Trophoblast cell (in vitro differentiated cells and primary cell): ENCODE data around the gene TBX5.

ENCODE experiments used
- DNase-seq, 2 donors: peaks; one replicate each; pipeline ENCODE4 v3.0.0-alpha.2; 2016
- H2AFZ ChIP-seq: 2 replicates; pipeline ENCODE4 v1.6.1; 2013; ENCODE audit warnings: low read length, moderate library complexity, mild to moderate bottlenecking; ENCODE audit not compliant: insufficient read depth, poor library complexity
- H2AK5ac ChIP-seq: 2 replicates; pipeline ENCODE4 v1.6.1; 2013; ENCODE audit warnings: mild to moderate bottlenecking, low read length
- H2BK120ac ChIP-seq: 2 replicates; pipeline ENCODE4 v1.6.1; 2013; ENCODE audit warnings: low read length, mild to moderate bottlenecking, moderate library complexity; ENCODE audit not compliant: insufficient read depth, poor library complexity
- H2BK12ac ChIP-seq: 2 replicates; pipeline ENCODE4 v1.6.1; 2013; ENCODE audit warnings: mild to moderate bottlenecking, low read length, moderate library complexity
- H2BK5ac ChIP-seq: 2 replicates; pipeline ENCODE4 v1.6.1; 2013; ENCODE audit warnings: low read length, low read depth, moderate library complexity, mild to moderate bottlenecking; ENCODE audit not compliant: poor library complexity
- H3K14ac ChIP-seq: 2 replicates; pipeline ENCODE4 v1.6.1; 2013; ENCODE audit warnings: mild to moderate bottlenecking, low read length
- H3K18ac ChIP-seq: 2 replicates; pipeline ENCODE4 v1.6.1; 2013; ENCODE audit warnings: mild to moderate bottlenecking, low read length
- H3K23ac ChIP-seq: 2 replicates; pipeline ENCODE4 v1.6.1; 2013; ENCODE audit warnings: low read length
- H3K27ac ChIP-seq: 2 replicates; pipeline ENCODE4 v1.5.1; 2013; ENCODE audit warnings: low read depth, mild to moderate bottlenecking, inconsistent platforms, low read length, moderate library complexity
- H3K27me3 ChIP-seq: 2 replicates; pipeline ENCODE4 v1.6.1; 2013; ENCODE audit warnings: inconsistent platforms, mild to moderate bottlenecking, low read length, moderate library complexity; ENCODE audit not compliant: insufficient read depth
- H3K36me3 ChIP-seq, 2 experiments: 1 replicate in 1 of 2; 2 replicates in 1 of 2; pipeline ENCODE4 v1.6.1; 2013; ENCODE audit warnings: low read length in 2 of 2, mild to moderate bottlenecking in 2 of 2, moderate library complexity in 1 of 2; ENCODE audit not compliant: insufficient read depth in 2 of 2, control insufficient read depth in 1 of 2
- H3K4ac ChIP-seq: 2 replicates; pipeline ENCODE4 v1.6.1; 2013; ENCODE audit warnings: low read depth, mild to moderate bottlenecking, low read length, moderate library complexity
- H3K4me1 ChIP-seq, 2 experiments: 1 replicate in 1 of 2; 2 replicates in 1 of 2; pipeline ENCODE4 v1.6.1; 2013; ENCODE audit warnings: low read length in 2 of 2, mild to moderate bottlenecking in 2 of 2, moderate library complexity in 1 of 2; ENCODE audit not compliant: insufficient read depth in 2 of 2, control insufficient read depth in 1 of 2
- H3K4me2 ChIP-seq: 2 replicates; pipeline ENCODE4 v1.6.1; 2013; ENCODE audit warnings: inconsistent platforms, mild to moderate bottlenecking, low read length, moderate library complexity
- H3K4me3 ChIP-seq: 2 replicates; pipeline ENCODE4 v1.5.1; 2013; ENCODE audit warnings: mild to moderate bottlenecking, low read depth, low read length, inconsistent platforms
- H3K79me1 ChIP-seq: one replicate; pipeline ENCODE4 v1.6.1; 2013; ENCODE audit warnings: low read length
- H3K79me2 ChIP-seq: 2 replicates; pipeline ENCODE4 v1.6.1; 2013; ENCODE audit warnings: low read length, mild to moderate bottlenecking; ENCODE audit not compliant: control insufficient read depth, insufficient read depth, poor library complexity
- H3K9ac ChIP-seq: 2 replicates; pipeline ENCODE4 v1.6.1; 2013; ENCODE audit warnings: mild to moderate bottlenecking, low read length
- H3K9me3 ChIP-seq: 2 replicates; pipeline ENCODE4 v1.6.1; 2013; ENCODE audit warnings: low read depth, mild to moderate bottlenecking, control low read depth, inconsistent platforms, low read length; ENCODE audit not compliant: insufficient read depth
- H4K12ac ChIP-seq: 2 replicates; pipeline ENCODE4 v1.6.1; 2013; ENCODE audit warnings: low read depth, mild to moderate bottlenecking, low read length, moderate library complexity
- H4K8ac ChIP-seq: 2 replicates; pipeline ENCODE4 v1.6.1; 2013; ENCODE audit warnings: low read depth, mild to moderate bottlenecking, low read length, moderate library complexity
- H4K91ac ChIP-seq: one replicate; pipeline ENCODE4 v1.6.1; 2013; ENCODE audit warnings: low read depth, mild to moderate bottlenecking, low read length, moderate library complexity
- WGBS: extraction: QIAGEN DNeasy Blood & Tissue Kit; methylation state at CpG from one replicate; pipeline ENCODE4 v1.1.7; 2013; ENCODE audit warnings: missing lambda C conversion rate; ENCODE audit not compliant: insufficient read length, insufficient coverage; ENCODE audit errors: extremely low coverage; 5-methylcytosine and 5-hydroxymethylcytosine counted together

Gene TBX5

DNA sequence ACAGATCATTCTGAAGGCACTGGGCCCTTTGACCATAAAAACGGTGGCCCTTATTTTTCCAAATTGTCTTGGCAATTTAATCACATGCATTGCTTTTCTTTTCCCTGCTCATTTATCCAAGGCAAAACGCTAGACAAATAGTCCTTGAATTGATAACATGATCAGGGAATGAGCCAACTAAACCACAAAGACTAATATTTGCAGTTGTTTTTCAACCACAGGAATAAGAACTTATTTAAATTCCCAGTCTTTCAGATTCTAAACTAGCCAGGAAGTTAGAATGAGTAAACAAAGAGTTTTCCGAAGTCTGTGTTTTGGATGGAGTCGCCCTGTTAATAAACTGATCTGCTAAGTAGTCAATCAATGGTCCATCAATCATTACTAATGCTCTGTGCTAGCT, 14.9 kb downstream of the TBX5 start:
- no peak overlapping the region for H3K23ac ChIP-seq
- H2AK5ac ChIP-seq: no peak overlapping the region
- no peak overlapping the region for H3K14ac ChIP-seq
- H4K12ac ChIP-seq: no peak overlapping the region
- peaks cover 18% of the 10 kb centered on the region for H3K27me3 ChIP-seq
- WGBS: no CpG with 5 or more reads among the region's 4 CpGs
- no peak overlapping the region for H3K4me3 ChIP-seq
- H3K4me1 ChIP-seq: no peaks in the 10 kb centered on the region
- H3K9me3 ChIP-seq: no peaks in the 10 kb centered on the region
- H2BK5ac ChIP-seq: no peak overlapping the region
- H3K18ac ChIP-seq: no peak overlapping the region
- no peak overlapping the region for H3K9ac ChIP-seq
- no peak overlapping the region for H3K4ac ChIP-seq
- no peaks in the 10 kb centered on the region for H3K79me2 ChIP-seq
- H3K4me2 ChIP-seq: no peak overlapping the region
- H2BK12ac ChIP-seq: no peak overlapping the region
- no peak overlapping the region for H4K91ac ChIP-seq
- no peak overlapping the region for H4K8ac ChIP-seq
- H2AFZ ChIP-seq: no peak overlapping the region
- H3K27ac ChIP-seq: no peak overlapping the region
- H3K79me1 ChIP-seq: no peaks in the 10 kb centered on the region
- H3K36me3 ChIP-seq: no peaks in the 10 kb centered on the region
- no peak overlapping the region for H2BK120ac ChIP-seq
- DNase-seq: no peak

- Histone ChIP-seq H3K4ac (no peak overlapping the region), H3K79me1 (no peaks in the 10 kb centered on the region), H2AFZ (no peak overlapping the region), H3K9me3 (no peaks in the 10 kb centered on the region), H3K27me3 (no peaks in the 10 kb centered on the region), H4K8ac (no peak overlapping the region), H3K36me3 (no peaks in the 10 kb centered on the region), H3K27ac (no peak overlapping the region), H3K4me3 (no peak overlapping the region), H2AK5ac (no peak overlapping the region), H3K4me2 (no peak overlapping the region), H2BK12ac (no peak overlapping the region), H4K91ac (no peak overlapping the region), H3K4me1 (no peaks in the 10 kb centered on the region), H2BK5ac (no peak overlapping the region), H2BK120ac (no peak overlapping the region), H3K9ac (no peak overlapping the region), H4K12ac (no peak overlapping the region), H3K79me2 (no peaks in the 10 kb centered on the region), H3K18ac (no peak overlapping the region), H3K14ac (no peak overlapping the region), H3K23ac (no peak overlapping the region)
- WGBS: no CpG with 5 or more reads among the region's 4 CpGs
- DNase-seq: no peak
Observed at GRCh38 chr12:114384739-114385138, 21.2 kb downstream of the TBX5 start.

DNA sequence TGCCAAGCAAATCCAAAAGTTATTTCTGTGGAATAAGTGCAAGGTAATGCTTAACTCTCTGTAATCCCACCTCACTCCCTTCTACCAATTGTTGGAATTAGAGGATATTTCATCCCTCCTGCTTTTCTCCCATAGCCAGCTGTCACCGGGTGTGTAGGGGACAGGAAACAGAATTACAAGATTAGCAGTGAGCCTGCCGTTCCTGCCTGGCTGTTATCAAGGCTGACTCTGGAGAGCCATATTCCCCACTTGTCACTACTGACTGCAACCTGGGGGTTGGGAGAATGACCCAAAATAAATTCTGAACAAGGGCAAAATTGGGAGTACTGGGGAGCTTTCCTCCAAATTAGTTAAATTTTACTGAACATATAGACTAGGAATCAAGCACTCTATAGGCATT, 24.8 kb downstream of the TBX5 start:
- Histone ChIP-seq H2BK12ac (no peak overlapping the region), H2BK5ac (no peak overlapping the region), H3K9me3 (no peaks in the 10 kb centered on the region), H4K12ac (no peak overlapping the region), H2AK5ac (no peak overlapping the region), H4K8ac (no peak overlapping the region), H3K36me3 (no peaks in the 10 kb centered on the region), H3K23ac (no peak overlapping the region), H3K4ac (no peak overlapping the region), H3K9ac (no peak overlapping the region), H3K27me3 (no peaks in the 10 kb centered on the region), H3K27ac (no peak overlapping the region), H3K79me2 (no peaks in the 10 kb centered on the region), H3K4me1 (no peaks in the 10 kb centered on the region), H2AFZ (no peak overlapping the region), H2BK120ac (no peak overlapping the region), H3K4me2 (no peak overlapping the region), H3K79me1 (no peaks in the 10 kb centered on the region), H3K14ac (no peak overlapping the region), H4K91ac (no peak overlapping the region), H3K18ac (no peak overlapping the region), H3K4me3 (no peak overlapping the region)
- DNase-seq: no peak
- no CpG with 5 or more reads among the region's 2 CpGs for WGBS

- Histone ChIP-seq H4K8ac (no peak overlapping the region), H2AK5ac (no peak overlapping the region), H3K9ac (no peak overlapping the region), H3K27ac (no peak overlapping the region), H3K4me1 (no peaks in the 10 kb centered on the region), H3K4me2 (no peak overlapping the region), H3K79me1 (no peaks in the 10 kb centered on the region), H2BK120ac (no peak overlapping the region), H3K79me2 (no peaks in the 10 kb centered on the region), H3K23ac (no peak overlapping the region), H3K27me3 (no peaks in the 10 kb centered on the region), H3K36me3 (no peaks in the 10 kb centered on the region), H2AFZ (no peak overlapping the region), H4K91ac (no peak overlapping the region), H3K4me3 (no peak overlapping the region), H3K4ac (no peak overlapping the region), H3K18ac (no peak overlapping the region), H2BK12ac (no peak overlapping the region), H2BK5ac (no peak overlapping the region), H3K14ac (no peak overlapping the region), H4K12ac (no peak overlapping the region), H3K9me3 (no peaks in the 10 kb centered on the region)
- DNase-seq: no peak
- WGBS: no CpG with 5 or more reads among the region's 7 CpGs
Observed at GRCh38 chr12:114371733-114372132, 34.2 kb downstream of the TBX5 start.
